Neural cell (in vitro differentiated cells): ENCODE data around the gene KRT78.

Experiments used
- EP300 ChIP-seq: fragments of 450-650 bp; conservative IDR thresholded peaks from 2 replicates; pipeline ENCODE4 v1.6.1; 2014; ENCODE audit warnings: antibody characterized with exemption, mild to moderate bottlenecking, moderate library complexity; ENCODE audit not compliant: poor library complexity, severe bottlenecking
- EZH2 ChIP-seq: fragments of 200-600, 300-800 bp; shearing (Covaris generic), sonication (generic); IDR thresholded peaks from 2 replicates; pipeline ENCODE4 v1.6.1; 2014; ENCODE audit warnings: antibody characterized with exemption, low read length, borderline replicate concordance, mild to moderate bottlenecking; ENCODE audit not compliant: insufficient read depth, poor library complexity, severe bottlenecking
- POLR2AphosphoS5 ChIP-seq: IDR thresholded peaks from 2 replicates; pipeline ENCODE4 v1.6.1; 2012
- RAD21 ChIP-seq: fragments of 450-650 bp; conservative IDR thresholded peaks from 2 replicates; pipeline ENCODE4 v1.6.1; 2014; ENCODE audit warnings: antibody characterized with exemption, mild to moderate bottlenecking, moderate library complexity
- SMC3 ChIP-seq: fragments of 450-650 bp; conservative IDR thresholded peaks from 2 replicates; pipeline ENCODE4 v1.6.1; 2014; ENCODE audit warnings: antibody characterized with exemption, mild to moderate bottlenecking, moderate library complexity; ENCODE audit not compliant: poor library complexity
- TAF1 ChIP-seq: IDR thresholded peaks from 2 replicates; pipeline ENCODE4 v1.6.1; 2012; ENCODE audit warnings: low read depth
- TF ChIP-seq, protein P1 (sequence below): fragments of 450-650 bp; IDR thresholded peaks from 2 replicates; pipeline ENCODE4 v1.5.1; 2014; ENCODE audit warnings: antibody characterized with exemption, mild to moderate bottlenecking, moderate library complexity; ENCODE audit not compliant: poor library complexity, severe bottlenecking
- TF ChIP-seq, protein P2 (sequence below): IDR thresholded peaks from 2 replicates; pipeline ENCODE4 v1.6.1; 2012; ENCODE audit warnings: borderline replicate concordance

DNA sequence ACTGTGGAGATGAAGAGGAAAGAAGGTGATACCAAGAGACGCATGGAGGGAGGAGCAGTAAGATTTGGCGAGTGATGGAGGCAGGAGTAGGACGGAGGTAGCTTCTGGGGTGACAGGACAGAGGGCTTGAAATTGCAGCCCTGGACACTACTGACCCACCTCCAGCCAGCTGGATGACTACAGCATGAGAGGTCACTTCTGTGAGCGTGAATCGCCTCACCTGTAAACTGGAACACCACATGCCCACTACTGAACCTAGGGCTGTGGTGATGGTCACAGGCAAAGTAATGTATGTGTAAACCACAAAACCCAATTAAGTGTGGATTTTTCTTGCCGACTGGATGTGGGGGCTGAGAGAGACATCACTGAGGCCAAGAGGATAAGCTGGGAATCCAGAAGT lies 28.3 kb downstream of the KRT78 start:
- TF ChIP-seq, protein P1, sequence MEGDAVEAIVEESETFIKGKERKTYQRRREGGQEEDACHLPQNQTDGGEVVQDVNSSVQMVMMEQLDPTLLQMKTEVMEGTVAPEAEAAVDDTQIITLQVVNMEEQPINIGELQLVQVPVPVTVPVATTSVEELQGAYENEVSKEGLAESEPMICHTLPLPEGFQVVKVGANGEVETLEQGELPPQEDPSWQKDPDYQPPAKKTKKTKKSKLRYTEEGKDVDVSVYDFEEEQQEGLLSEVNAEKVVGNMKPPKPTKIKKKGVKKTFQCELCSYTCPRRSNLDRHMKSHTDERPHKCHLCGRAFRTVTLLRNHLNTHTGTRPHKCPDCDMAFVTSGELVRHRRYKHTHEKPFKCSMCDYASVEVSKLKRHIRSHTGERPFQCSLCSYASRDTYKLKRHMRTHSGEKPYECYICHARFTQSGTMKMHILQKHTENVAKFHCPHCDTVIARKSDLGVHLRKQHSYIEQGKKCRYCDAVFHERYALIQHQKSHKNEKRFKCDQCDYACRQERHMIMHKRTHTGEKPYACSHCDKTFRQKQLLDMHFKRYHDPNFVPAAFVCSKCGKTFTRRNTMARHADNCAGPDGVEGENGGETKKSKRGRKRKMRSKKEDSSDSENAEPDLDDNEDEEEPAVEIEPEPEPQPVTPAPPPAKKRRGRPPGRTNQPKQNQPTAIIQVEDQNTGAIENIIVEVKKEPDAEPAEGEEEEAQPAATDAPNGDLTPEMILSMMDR, result no peak
- no peak for TF ChIP-seq EZH2
- no peak for TF ChIP-seq POLR2AphosphoS5
- TF ChIP-seq RAD21, result no peak
- TF ChIP-seq SMC3, result no peak
- TF ChIP-seq, protein P2, sequence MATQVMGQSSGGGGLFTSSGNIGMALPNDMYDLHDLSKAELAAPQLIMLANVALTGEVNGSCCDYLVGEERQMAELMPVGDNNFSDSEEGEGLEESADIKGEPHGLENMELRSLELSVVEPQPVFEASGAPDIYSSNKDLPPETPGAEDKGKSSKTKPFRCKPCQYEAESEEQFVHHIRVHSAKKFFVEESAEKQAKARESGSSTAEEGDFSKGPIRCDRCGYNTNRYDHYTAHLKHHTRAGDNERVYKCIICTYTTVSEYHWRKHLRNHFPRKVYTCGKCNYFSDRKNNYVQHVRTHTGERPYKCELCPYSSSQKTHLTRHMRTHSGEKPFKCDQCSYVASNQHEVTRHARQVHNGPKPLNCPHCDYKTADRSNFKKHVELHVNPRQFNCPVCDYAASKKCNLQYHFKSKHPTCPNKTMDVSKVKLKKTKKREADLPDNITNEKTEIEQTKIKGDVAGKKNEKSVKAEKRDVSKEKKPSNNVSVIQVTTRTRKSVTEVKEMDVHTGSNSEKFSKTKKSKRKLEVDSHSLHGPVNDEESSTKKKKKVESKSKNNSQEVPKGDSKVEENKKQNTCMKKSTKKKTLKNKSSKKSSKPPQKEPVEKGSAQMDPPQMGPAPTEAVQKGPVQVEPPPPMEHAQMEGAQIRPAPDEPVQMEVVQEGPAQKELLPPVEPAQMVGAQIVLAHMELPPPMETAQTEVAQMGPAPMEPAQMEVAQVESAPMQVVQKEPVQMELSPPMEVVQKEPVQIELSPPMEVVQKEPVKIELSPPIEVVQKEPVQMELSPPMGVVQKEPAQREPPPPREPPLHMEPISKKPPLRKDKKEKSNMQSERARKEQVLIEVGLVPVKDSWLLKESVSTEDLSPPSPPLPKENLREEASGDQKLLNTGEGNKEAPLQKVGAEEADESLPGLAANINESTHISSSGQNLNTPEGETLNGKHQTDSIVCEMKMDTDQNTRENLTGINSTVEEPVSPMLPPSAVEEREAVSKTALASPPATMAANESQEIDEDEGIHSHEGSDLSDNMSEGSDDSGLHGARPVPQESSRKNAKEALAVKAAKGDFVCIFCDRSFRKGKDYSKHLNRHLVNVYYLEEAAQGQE, result no peak
- no peak for TF ChIP-seq EP300
- no peak for TF ChIP-seq TAF1
